ENCODE measurements around the gene SSNA1. TPM values are rescaled to one million over a fixed set of nuclear protein-coding genes. Genes with fewer than 3 reads are reported as not detected.

SSNA1 gene
- total and polyA plus RNA-seq, 2 donors (not counting 1 experiment from before 2014, with no cell fraction given) = 53.6 to 129 TPM

GRCh38 chr9:137190315-137190856 is 1.9 kb downstream of the SSNA1 start:
- H4K20me1 ChIP-seq (ENCODE audit: control insufficient read depth, insufficient read depth, low read length, poor library complexity, severe bottlenecking) = peaks cover 52% of the 10 kb centered on the region
- peaks cover 0 to 3% (median 0%) of the 10 kb centered on the region in 3 donors for H3K9me3 ChIP-seq (ENCODE audit: control extremely low read depth in 1 of 3, control insufficient read depth in 2 of 3, insufficient read depth in 1 of 3, low read length in 2 of 3)
- Mint-ChIP-seq H3K27me3 (no peaks in the 10 kb centered on the region), H3K27ac (peak overlapping the region; percentile 80), H3K9me3 (ENCODE audit: insufficient read depth) (no peaks in the 10 kb centered on the region), H3K4me1 (peaks cover 36% of the 10 kb centered on the region), H3K4me3 (peak overlapping the region; percentile 96)
- H3K27ac ChIP-seq (ENCODE audit: low read length in 2 of 2) = peak overlapping the region; percentile 74 to 90
- peaks cover 26 to 40% of the 10 kb centered on the region in 2 donors for H3K4me1 ChIP-seq (ENCODE audit: control insufficient read depth in 2 of 2, insufficient read depth in 2 of 2, low read length in 2 of 2)
- H3K4me3 ChIP-seq (ENCODE audit: control extremely low read depth in 1 of 5, extremely low read depth in 1 of 5, insufficient read depth in 1 of 5, low read depth in 2 of 5, low read length in 4 of 5) = no peak overlapping the region
- H3K4me2 ChIP-seq (replicated peaks; ENCODE audit: low read depth, low read length, poor library complexity, severe bottlenecking) = no peak overlapping the region
- DNase-seq (no peak), ATAC-seq (ENCODE audit: low read depth) (no peak)
- TF ChIP-seq CTCF (IDR thresholded peaks at IDR 0.05) (no peak), EZH2 (IDR thresholded peaks at IDR 0.05; ENCODE audit: borderline replicate concordance, insufficient read depth, low read depth, low read length, poor library complexity, severe bottlenecking) (no peak)
- no peak overlapping the region for H3K9ac ChIP-seq (ENCODE audit: low read length)
- POLR2A ChIA-PET = interaction anchor here (1.8 kb wide), 1 partner anchor 16 kb away, joined by 5 read pairs; no protein-coding TSS in a partner anchor
- no peak overlapping the region for H2AFZ ChIP-seq (ENCODE audit: insufficient read depth, low read depth, low read length, poor library complexity, severe bottlenecking)
- H3K36me3 ChIP-seq (replicated peaks in 1 of 2; ENCODE audit: control extremely low read depth in 1 of 2, control insufficient read depth in 1 of 2, extremely low read depth in 1 of 2, insufficient read depth in 2 of 2, low read length in 1 of 2) = peaks cover 0 to 31% of the 10 kb centered on the region in 2 experiments
- no peaks in the 10 kb centered on the region for H3K27me3 ChIP-seq (replicated peaks in 1 of 4; ENCODE audit: control extremely low read depth in 1 of 4, control insufficient read depth in 3 of 4, insufficient read depth in 4 of 4, low read length in 3 of 4)
- H3K79me2 ChIP-seq (ENCODE audit: control insufficient read depth, insufficient read depth, low read length) = peaks cover 86% of the 10 kb centered on the region
- CTCF ChIA-PET = interaction anchor here (1.4 to 4.0 kb wide), 4 partner anchors 12 to 144 kb away, joined by 3 to 42 read pairs (median 18); partner anchors contain the start of genes CYSRT1, NPDC1, RNF224 and TPRN
- 95% methylated on average over 9 of the region's 9 CpGs for WGBS (ENCODE audit: insufficient coverage)
- intact Hi-C loops (cut with micrococcal nuclease) = no loop called here

- no peaks in the 10 kb centered on the region for H3K9me3 Mint-ChIP-seq (ENCODE audit: insufficient read depth)
- Histone ChIP-seq H2AFZ (ENCODE audit: insufficient read depth, low read depth, low read length, poor library complexity, severe bottlenecking) (no peak overlapping the region), H3K4me2 (replicated peaks; ENCODE audit: low read depth, low read length, poor library complexity, severe bottlenecking) (no peak overlapping the region), H3K9me3 (ENCODE audit: control extremely low read depth in 1 of 3, control insufficient read depth in 2 of 3, insufficient read depth in 1 of 3, low read length in 2 of 3) (peaks cover 0 to 3% (median 0%) of the 10 kb centered on the region in 3 donors), H3K27ac (ENCODE audit: low read length in 2 of 2) (no peak overlapping the region), H3K27me3 (replicated peaks in 1 of 4; ENCODE audit: control extremely low read depth in 1 of 4, control insufficient read depth in 3 of 4, insufficient read depth in 4 of 4, low read length in 3 of 4) (no peaks in the 10 kb centered on the region), H3K79me2 (ENCODE audit: control insufficient read depth, insufficient read depth, low read length) (peaks cover 85% of the 10 kb centered on the region), H3K9ac (ENCODE audit: low read length) (no peak overlapping the region), H4K20me1 (ENCODE audit: control insufficient read depth, insufficient read depth, low read length, poor library complexity, severe bottlenecking) (peaks cover 43% of the 10 kb centered on the region), H3K4me3 (ENCODE audit: control extremely low read depth in 1 of 5, extremely low read depth in 1 of 5, insufficient read depth in 1 of 5, low read depth in 2 of 5, low read length in 4 of 5) (no peak overlapping the region), H3K4me1 (ENCODE audit: control insufficient read depth in 2 of 2, insufficient read depth in 2 of 2, low read length in 2 of 2) (peaks cover 26 to 37% of the 10 kb centered on the region in 2 donors), H3K36me3 (replicated peaks in 1 of 2; ENCODE audit: control extremely low read depth in 1 of 2, control insufficient read depth in 1 of 2, extremely low read depth in 1 of 2, insufficient read depth in 2 of 2, low read length in 1 of 2) (peaks cover 0 to 22% of the 10 kb centered on the region in 2 experiments)
- intact Hi-C loops (cut with micrococcal nuclease) = no loop called here
- H3K4me3 Mint-ChIP-seq = peak overlapping the region; percentile 76
- CTCF ChIA-PET = no interaction called here
- WGBS (ENCODE audit: insufficient coverage) = 82% methylated on average over 3 of the region's 3 CpGs
- POLR2A ChIA-PET = no interaction called here
- H3K27me3 Mint-ChIP-seq = no peaks in the 10 kb centered on the region
- H3K27ac Mint-ChIP-seq = peak overlapping the region; percentile 80
- ATAC-seq (ENCODE audit: low read depth) (no peak), DNase-seq (no peak)
- H3K4me1 Mint-ChIP-seq = peaks cover 34% of the 10 kb centered on the region
- TF ChIP-seq EZH2 (IDR thresholded peaks at IDR 0.05; ENCODE audit: borderline replicate concordance, insufficient read depth, low read depth, low read length, poor library complexity, severe bottlenecking) (no peak), CTCF (IDR thresholded peaks at IDR 0.05) (no peak)
Observed at GRCh38 chr9:137191245-137191644, 2.8 kb downstream of the SSNA1 start.
